GM12875 (cell line): ENCODE results near the gene IL31RA.

Experiments
- H3K4me3 ChIP-seq: one replicate; pipeline ENCODE4 v1.5.1; 2011; ENCODE audit warnings: low read depth, low read length, control low read depth
- TF ChIP-seq, protein P1 (sequence below): IDR thresholded peaks from 2 replicates; pipeline ENCODE4 v1.5.1; 2011; ENCODE audit warnings: low read depth, mild to moderate bottlenecking, control low read depth, inconsistent platforms, low read length, moderate library complexity, borderline replicate concordance; ENCODE audit not compliant: insufficient read depth

The IL31RA gene

GRCh38 chr5:55959208-55959607, 108.1 kb downstream of the IL31RA start:
- TF ChIP-seq, protein P1, sequence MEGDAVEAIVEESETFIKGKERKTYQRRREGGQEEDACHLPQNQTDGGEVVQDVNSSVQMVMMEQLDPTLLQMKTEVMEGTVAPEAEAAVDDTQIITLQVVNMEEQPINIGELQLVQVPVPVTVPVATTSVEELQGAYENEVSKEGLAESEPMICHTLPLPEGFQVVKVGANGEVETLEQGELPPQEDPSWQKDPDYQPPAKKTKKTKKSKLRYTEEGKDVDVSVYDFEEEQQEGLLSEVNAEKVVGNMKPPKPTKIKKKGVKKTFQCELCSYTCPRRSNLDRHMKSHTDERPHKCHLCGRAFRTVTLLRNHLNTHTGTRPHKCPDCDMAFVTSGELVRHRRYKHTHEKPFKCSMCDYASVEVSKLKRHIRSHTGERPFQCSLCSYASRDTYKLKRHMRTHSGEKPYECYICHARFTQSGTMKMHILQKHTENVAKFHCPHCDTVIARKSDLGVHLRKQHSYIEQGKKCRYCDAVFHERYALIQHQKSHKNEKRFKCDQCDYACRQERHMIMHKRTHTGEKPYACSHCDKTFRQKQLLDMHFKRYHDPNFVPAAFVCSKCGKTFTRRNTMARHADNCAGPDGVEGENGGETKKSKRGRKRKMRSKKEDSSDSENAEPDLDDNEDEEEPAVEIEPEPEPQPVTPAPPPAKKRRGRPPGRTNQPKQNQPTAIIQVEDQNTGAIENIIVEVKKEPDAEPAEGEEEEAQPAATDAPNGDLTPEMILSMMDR = no peak
- H3K4me3 ChIP-seq = no peak overlapping the region

DNA sequence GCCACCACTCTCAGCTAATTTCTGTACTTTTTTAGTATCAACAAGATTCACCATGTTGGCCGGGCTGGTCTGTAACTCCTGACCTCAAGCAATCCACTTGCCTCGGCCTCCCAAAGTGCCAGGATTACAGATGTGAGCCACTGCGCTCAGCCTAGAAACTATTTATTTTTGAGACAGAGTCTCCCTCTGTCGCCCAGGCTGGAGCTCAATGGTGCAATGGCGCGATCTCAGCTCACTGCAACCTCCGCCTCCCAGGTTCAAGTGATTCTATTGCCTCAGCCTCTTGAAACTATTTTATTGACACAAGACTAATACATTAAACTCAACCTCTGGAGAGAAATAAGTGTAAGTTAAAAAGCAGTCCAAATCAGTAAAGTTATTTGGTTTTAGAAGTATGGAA, 109.6 kb downstream of the IL31RA start:
- TF ChIP-seq, protein P1 = no peak
- H3K4me3 ChIP-seq = no peak overlapping the region

GRCh38 chr5:55965525-55965924, 114.4 kb downstream of the IL31RA start:
- no peak overlapping the region for H3K4me3 ChIP-seq
- TF ChIP-seq, protein P1 = no peak

DNA sequence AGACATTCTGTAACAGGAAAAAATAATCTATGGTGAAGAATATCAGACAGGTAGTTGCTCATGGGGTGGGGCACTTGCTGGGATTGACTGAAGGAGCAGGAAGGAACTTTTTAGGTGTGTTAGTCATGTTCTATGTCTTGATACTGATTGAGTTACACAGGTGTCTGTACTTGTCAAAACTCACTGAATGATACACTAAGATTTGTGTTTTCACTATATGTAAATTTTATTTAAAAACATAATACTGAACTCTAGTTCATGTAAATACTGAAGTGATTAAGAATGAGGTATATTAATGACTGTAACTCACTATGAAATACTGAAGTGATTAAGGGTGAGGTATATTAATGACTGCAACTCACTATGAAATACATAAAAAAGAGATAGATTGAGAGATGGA, 115.1 kb downstream of the IL31RA start:
- no peak overlapping the region for H3K4me3 ChIP-seq
- TF ChIP-seq, protein P1 = no peak

- no peak overlapping the region for H3K4me3 ChIP-seq
- TF ChIP-seq, protein P1 = no peak
Measured at GRCh38 chr5:55969956-55970355, 118.8 kb downstream of the IL31RA start.
